ENCODE data around the gene PARD3. TPM values are rescaled to one million over a fixed set of nuclear protein-coding genes. Genes with fewer than 3 reads are reported as not detected.

Gene PARD3
- total RNA-seq, 2 experiments from 2014 or later = 1.3 to 1.9 TPM

DNA sequence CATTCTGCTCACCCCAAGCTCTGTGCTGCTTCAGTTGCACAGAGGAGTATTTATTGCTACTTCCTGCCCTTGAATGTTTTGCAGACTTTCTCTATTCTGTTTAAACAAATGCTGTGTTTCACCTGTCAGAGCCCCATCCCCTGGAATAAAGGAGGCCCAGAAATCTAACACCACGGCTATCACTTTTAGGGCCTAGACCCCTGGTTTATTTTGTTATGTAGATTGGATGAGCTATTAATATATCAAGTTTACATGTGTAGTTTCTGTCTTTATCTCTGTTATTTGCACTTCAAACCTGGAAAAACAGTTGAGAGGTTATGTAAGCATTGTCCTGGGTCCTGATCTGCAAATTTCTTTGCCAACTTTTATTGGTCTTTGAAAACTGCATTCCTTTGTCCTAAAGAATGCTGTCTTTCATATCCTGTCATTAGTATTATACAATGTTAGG lies 630.1 kb downstream of the PARD3 start:
- DNase-seq = no peak
- Mint-ChIP-seq H3K4me3 (no peak overlapping the region), H3K9me3 (peaks cover 1% of the 10 kb centered on the region), H3K4me1 (no peaks in the 10 kb centered on the region), H3K27me3 (peaks cover 3% of the 10 kb centered on the region), H3K27ac (no peak overlapping the region), H3K36me3 (no peaks in the 10 kb centered on the region)

- Mint-ChIP-seq H3K4me3 (no peak overlapping the region), H3K36me3 (no peaks in the 10 kb centered on the region), H3K27me3 (peaks cover 3% of the 10 kb centered on the region), H3K27ac (no peak overlapping the region), H3K9me3 (peaks cover 1% of the 10 kb centered on the region), H3K4me1 (no peaks in the 10 kb centered on the region)
- no peak for DNase-seq
Observed at GRCh38 chr10:34184397-34184796, 630.7 kb downstream of the PARD3 start.

DNA sequence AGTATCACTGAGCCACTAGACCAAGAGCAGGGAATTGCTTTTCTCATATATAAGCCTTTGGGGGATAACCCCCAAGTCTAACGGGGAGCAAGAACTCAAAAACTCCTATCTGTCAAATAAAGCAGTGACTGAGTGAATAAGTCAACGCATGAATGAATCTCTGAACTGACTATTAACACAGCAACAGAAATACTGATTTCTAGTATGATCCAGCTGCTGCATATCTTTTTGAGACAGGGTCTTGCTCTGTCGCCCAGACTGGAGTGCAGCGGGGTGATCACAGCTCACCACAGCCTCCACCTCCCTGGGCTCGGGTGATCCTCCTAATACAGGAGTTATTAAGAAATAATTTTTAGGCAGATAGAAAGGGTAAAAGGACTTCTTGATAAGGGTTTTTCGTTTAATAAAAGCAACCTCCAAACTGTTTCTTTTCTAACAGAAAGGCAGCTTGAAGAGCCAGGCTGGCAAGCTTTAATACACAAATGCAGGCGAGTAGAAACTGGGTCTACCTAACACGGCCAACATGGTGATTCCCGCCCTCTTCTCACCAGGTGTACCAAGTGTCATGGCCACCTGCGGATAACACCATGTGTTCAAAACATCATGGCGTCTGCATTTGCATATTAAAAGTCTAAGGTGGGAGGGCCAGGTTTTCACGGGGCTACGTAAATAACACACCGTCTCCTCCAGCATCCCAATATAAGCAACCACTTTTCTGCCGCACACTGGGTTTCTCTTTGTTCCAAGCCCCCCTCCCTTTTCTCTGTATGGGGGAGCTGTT lies 631.9 kb downstream of the PARD3 start:
- Mint-ChIP-seq H3K27ac (no peak overlapping the region), H3K4me3 (no peak overlapping the region), H3K4me1 (no peaks in the 10 kb centered on the region), H3K27me3 (peaks cover 3% of the 10 kb centered on the region), H3K36me3 (no peaks in the 10 kb centered on the region), H3K9me3 (peaks cover 1% of the 10 kb centered on the region)
- no peak for DNase-seq

DNA sequence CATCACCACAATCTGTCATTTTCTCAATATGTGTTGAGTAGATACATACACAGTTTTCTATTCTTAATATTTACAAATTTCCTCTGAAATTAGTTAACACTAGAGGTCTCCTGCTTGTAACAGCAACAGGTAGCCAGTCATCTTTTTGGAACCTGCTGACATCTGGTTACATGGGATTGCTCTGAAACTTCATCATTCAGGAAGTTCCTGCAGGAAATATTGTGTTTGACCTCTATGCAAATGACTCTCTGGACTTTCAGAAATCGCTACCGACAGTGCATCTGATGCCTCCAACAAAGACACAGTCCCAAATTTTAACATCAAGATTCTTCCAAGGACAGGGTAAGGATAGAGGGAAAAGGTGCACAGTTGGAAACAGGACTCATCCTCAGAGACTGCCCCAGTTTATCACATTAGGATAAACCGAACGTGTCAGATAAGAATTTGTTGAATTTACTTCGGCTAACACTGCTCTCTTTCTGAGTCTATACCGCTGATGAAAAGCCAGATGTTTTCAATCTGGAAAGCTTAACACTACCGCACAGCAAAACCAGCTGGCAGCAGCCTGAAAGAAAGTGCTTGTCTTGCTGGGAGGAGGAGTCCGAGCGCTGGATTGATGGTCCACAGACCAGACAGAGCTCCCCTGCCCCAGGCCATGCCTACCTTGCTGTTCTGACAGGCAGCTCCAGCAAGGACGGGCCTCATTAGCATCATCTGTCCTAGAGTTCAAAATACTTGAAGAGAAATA lies 633.4 kb downstream of the PARD3 start:
- no peak for DNase-seq
- Mint-ChIP-seq H3K36me3 (no peaks in the 10 kb centered on the region), H3K27me3 (peaks cover 7% of the 10 kb centered on the region), H3K4me1 (no peaks in the 10 kb centered on the region), H3K27ac (no peak overlapping the region), H3K9me3 (peaks cover 1% of the 10 kb centered on the region), H3K4me3 (no peak overlapping the region)

GRCh38 chr10:34180749-34181148 lies 634.3 kb downstream of the PARD3 start:
- Mint-ChIP-seq H3K4me3 (no peak overlapping the region), H3K4me1 (no peaks in the 10 kb centered on the region), H3K27me3 (peaks cover 7% of the 10 kb centered on the region), H3K27ac (no peak overlapping the region), H3K36me3 (no peaks in the 10 kb centered on the region), H3K9me3 (peaks cover 1% of the 10 kb centered on the region)
- no peak for DNase-seq

- Mint-ChIP-seq H3K27ac (no peak overlapping the region), H3K27me3 (peaks cover 8% of the 10 kb centered on the region), H3K4me1 (no peaks in the 10 kb centered on the region), H3K9me3 (peaks cover 1% of the 10 kb centered on the region), H3K36me3 (no peaks in the 10 kb centered on the region), H3K4me3 (no peak overlapping the region)
- no peak for DNase-seq
Observed at GRCh38 chr10:34179280-34179679, 635.8 kb downstream of the PARD3 start.

- Mint-ChIP-seq H3K36me3 (no peaks in the 10 kb centered on the region), H3K9me3 (peaks cover 1% of the 10 kb centered on the region), H3K4me1 (no peaks in the 10 kb centered on the region), H3K27me3 (peaks cover 8% of the 10 kb centered on the region), H3K27ac (no peak overlapping the region), H3K4me3 (no peak overlapping the region)
- no peak for DNase-seq
Observed at GRCh38 chr10:34178756-34179155, 636.3 kb downstream of the PARD3 start.

DNA sequence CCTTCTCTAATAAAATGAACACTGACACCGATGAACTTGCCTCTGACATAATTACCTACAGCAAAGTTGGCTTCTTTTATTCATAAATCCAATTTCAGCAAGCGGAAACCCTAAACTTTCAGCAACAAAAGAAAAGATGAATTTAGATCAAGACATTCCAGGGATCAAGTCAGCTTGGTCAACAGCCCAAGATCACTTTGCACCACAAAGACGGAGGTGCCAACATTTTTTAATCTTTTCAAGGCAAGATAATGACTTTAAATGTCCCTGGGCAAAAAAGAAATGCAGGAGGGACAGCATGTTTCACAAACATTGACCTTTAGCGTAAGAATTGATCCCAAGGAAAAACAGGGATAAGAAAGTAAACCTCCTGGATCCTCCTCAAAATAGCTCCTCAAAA lies 636.9 kb downstream of the PARD3 start:
- Mint-ChIP-seq H3K36me3 (no peaks in the 10 kb centered on the region), H3K4me3 (no peak overlapping the region), H3K27ac (no peak overlapping the region), H3K27me3 (peaks cover 8% of the 10 kb centered on the region), H3K9me3 (no peaks in the 10 kb centered on the region), H3K4me1 (no peaks in the 10 kb centered on the region)
- no peak for DNase-seq

DNA sequence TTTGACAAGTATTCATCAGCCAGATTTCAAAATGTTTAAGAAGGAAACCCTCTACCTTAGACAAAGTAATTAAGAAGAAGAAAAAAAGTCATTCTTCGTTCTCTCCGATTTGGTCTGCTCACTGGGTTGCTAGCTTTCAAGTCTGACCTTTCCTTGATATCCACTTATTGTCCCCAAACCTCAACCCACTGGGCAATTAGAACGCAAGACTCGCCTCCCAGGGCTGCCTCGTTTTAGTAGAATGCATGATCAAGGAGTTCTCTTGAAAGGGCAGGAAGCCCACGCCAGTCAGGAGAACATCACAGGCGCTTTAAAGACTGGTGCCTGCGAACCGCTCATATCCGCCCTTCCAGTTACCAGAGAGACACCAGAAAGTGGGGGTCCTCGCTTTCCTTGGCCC lies 637.7 kb downstream of the PARD3 start:
- Mint-ChIP-seq H3K27ac (no peak overlapping the region), H3K4me1 (no peaks in the 10 kb centered on the region), H3K27me3 (peaks cover 8% of the 10 kb centered on the region), H3K9me3 (no peaks in the 10 kb centered on the region), H3K4me3 (no peak overlapping the region), H3K36me3 (no peaks in the 10 kb centered on the region)
- no peak for DNase-seq

GRCh38 chr10:34176351-34176750 lies 638.7 kb downstream of the PARD3 start:
- H3K27me3 Mint-ChIP-seq = peaks cover 8% of the 10 kb centered on the region
- H3K27ac Mint-ChIP-seq = no peak overlapping the region
- H3K4me1 Mint-ChIP-seq = no peaks in the 10 kb centered on the region
- H3K4me3 Mint-ChIP-seq = no peak overlapping the region
- H3K9me3 Mint-ChIP-seq = no peaks in the 10 kb centered on the region
- H3K36me3 Mint-ChIP-seq = no peaks in the 10 kb centered on the region
- no peak for DNase-seq

GRCh38 chr10:34175121-34175520 lies 640.0 kb downstream of the PARD3 start:
- DNase-seq = no peak
- H3K4me3 Mint-ChIP-seq = no peak overlapping the region
- H3K27me3 Mint-ChIP-seq = peaks cover 8% of the 10 kb centered on the region
- no peaks in the 10 kb centered on the region for H3K36me3 Mint-ChIP-seq
- no peaks in the 10 kb centered on the region for H3K4me1 Mint-ChIP-seq
- no peaks in the 10 kb centered on the region for H3K9me3 Mint-ChIP-seq
- no peak overlapping the region for H3K27ac Mint-ChIP-seq

- H3K36me3 Mint-ChIP-seq = no peaks in the 10 kb centered on the region
- no peak overlapping the region for H3K27ac Mint-ChIP-seq
- no peak overlapping the region for H3K4me3 Mint-ChIP-seq
- no peak for DNase-seq
- no peaks in the 10 kb centered on the region for H3K4me1 Mint-ChIP-seq
- H3K27me3 Mint-ChIP-seq = peaks cover 8% of the 10 kb centered on the region
- H3K9me3 Mint-ChIP-seq = no peaks in the 10 kb centered on the region
Observed at GRCh38 chr10:34172936-34173533, 642.1 kb downstream of the PARD3 start.

GRCh38 chr10:34171957-34172527 lies 643.1 kb downstream of the PARD3 start:
- Mint-ChIP-seq H3K4me1 (no peaks in the 10 kb centered on the region), H3K36me3 (no peaks in the 10 kb centered on the region), H3K9me3 (no peaks in the 10 kb centered on the region), H3K4me3 (no peak overlapping the region), H3K27me3 (peaks cover 3% of the 10 kb centered on the region), H3K27ac (no peak overlapping the region)
- no peak for DNase-seq

GRCh38 chr10:34169677-34170076 lies 645.4 kb downstream of the PARD3 start:
- Mint-ChIP-seq H3K4me3 (no peak overlapping the region), H3K4me1 (no peaks in the 10 kb centered on the region), H3K27ac (no peak overlapping the region), H3K36me3 (no peaks in the 10 kb centered on the region), H3K27me3 (no peaks in the 10 kb centered on the region), H3K9me3 (no peaks in the 10 kb centered on the region)
- DNase-seq = no peak

DNA sequence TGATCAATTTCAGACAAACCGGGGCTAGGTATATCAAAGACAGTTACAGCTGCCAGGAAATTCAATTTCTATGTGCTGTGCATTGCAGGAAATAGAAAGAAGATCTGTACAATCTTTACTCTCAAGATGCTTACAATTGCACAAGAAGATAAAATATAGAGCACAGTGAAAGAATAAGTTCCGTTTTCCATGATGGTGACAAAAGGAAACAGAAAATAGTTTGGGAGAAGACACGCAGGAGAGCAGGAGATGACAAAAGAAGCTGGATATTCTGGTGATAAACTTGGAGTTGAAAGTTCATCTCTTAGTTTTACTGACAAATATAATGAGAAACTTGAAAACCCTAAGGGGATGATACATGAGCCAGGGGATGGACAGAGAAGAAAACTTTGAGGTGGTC lies 646.0 kb downstream of the PARD3 start:
- Mint-ChIP-seq H3K36me3 (no peaks in the 10 kb centered on the region), H3K4me1 (no peaks in the 10 kb centered on the region), H3K4me3 (no peak overlapping the region), H3K27me3 (no peaks in the 10 kb centered on the region), H3K9me3 (no peaks in the 10 kb centered on the region), H3K27ac (no peak overlapping the region)
- no peak for DNase-seq
